Glomerular endothelial cell (primary cell): ENCODE results near the gene MNDA. TPM values are rescaled to one million over a fixed set of nuclear protein-coding genes. Genes with fewer than 3 reads are reported as not detected.

ENCODE experiments used
- DNase-seq: peaks from one replicate; pipeline ENCODE4 v3.0.0-alpha.2; 2011; ENCODE audit warnings: low read depth, low spot score; ENCODE audit errors: extremely low read depth
- total RNA-seq: library from RNA; depleted of rRNA; stranded (reverse); fragments of >200 nt; gene quantifications from 2 replicates; pipeline ENCODE4 v1.2.3, GENCODE V29; 2015

Gene MNDA
- not detected in 2 replicates for total RNA-seq

GRCh38 chr1:158830904-158831507, at the start of gene MNDA:
Gene MNDA, plus strand, starts transcription at chr1:158831351. Its CDS starts 10,803 bp downstream, at chr1:158842154.
- no peak for DNase-seq

GRCh38 chr1:158793604-158794003, 37.5 kb upstream of the MNDA start:
- no peak for DNase-seq

GRCh38 chr1:158794247-158794646, 36.9 kb upstream of the MNDA start:
- DNase-seq, result no peak

- DNase-seq, result no peak
Measured at GRCh38 chr1:158798531-158798930, 32.6 kb upstream of the MNDA start.

GRCh38 chr1:158799689-158800088, 31.5 kb upstream of the MNDA start:
- no peak for DNase-seq

GRCh38 chr1:158800526-158800925, 30.6 kb upstream of the MNDA start:
- no peak for DNase-seq

- DNase-seq, result no peak
Measured at GRCh38 chr1:158801396-158801795, 29.8 kb upstream of the MNDA start.

GRCh38 chr1:158803678-158804077, 27.5 kb upstream of the MNDA start:
- no peak for DNase-seq

- DNase-seq, result no peak
Measured at GRCh38 chr1:158806916-158807536, 24.1 kb upstream of the MNDA start.

GRCh38 chr1:158809256-158809655, 21.9 kb upstream of the MNDA start:
- DNase-seq, result no peak

- no peak for DNase-seq
Measured at GRCh38 chr1:158809862-158810261, 21.3 kb upstream of the MNDA start.

- DNase-seq, result no peak
Measured at GRCh38 chr1:158810311-158810710, 20.8 kb upstream of the MNDA start.

- no peak for DNase-seq
Measured at GRCh38 chr1:158812336-158812735, 18.8 kb upstream of the MNDA start.

GRCh38 chr1:158813164-158813563, 18.0 kb upstream of the MNDA start:
- no peak for DNase-seq

- no peak for DNase-seq
Measured at GRCh38 chr1:158814970-158815369, 16.2 kb upstream of the MNDA start.

- no peak for DNase-seq
Measured at GRCh38 chr1:158818560-158818959, 12.6 kb upstream of the MNDA start.

- no peak for DNase-seq
Measured at GRCh38 chr1:158818975-158819431, 12.1 kb upstream of the MNDA start.

- DNase-seq, result no peak
Measured at GRCh38 chr1:158819461-158820443, 11.4 kb upstream of the MNDA start.

- no peak for DNase-seq
Measured at GRCh38 chr1:158821723-158822122, 9.4 kb upstream of the MNDA start.

GRCh38 chr1:158830074-158830677, 975 bp upstream of the MNDA start:
- no peak for DNase-seq

GRCh38 chr1:158833264-158833663, 2.1 kb downstream of the MNDA start:
- DNase-seq, result no peak
